H9 (cell line): ENCODE data around the gene CDH23. TPM values are rescaled to one million over a fixed set of nuclear protein-coding genes. Genes with fewer than 3 reads are reported as not detected.

Source experiments
- DNase-seq: peaks from one replicate; pipeline ENCODE4 v3.0.0-alpha.2; 2017
- H2AFZ ChIP-seq: one replicate; pipeline ENCODE4 v1.6.1; 2013; ENCODE audit warnings: mild to moderate bottlenecking, low read length, control low read depth, moderate library complexity
- H2AK5ac ChIP-seq: 2 replicates; pipeline ENCODE4 v1.6.1; 2013; ENCODE audit warnings: low read length, control low read depth, mixed read lengths; ENCODE audit not compliant: insufficient read length
- H2BK120ac ChIP-seq: one replicate; pipeline ENCODE4 v1.6.1; 2013; ENCODE audit warnings: low read depth, mild to moderate bottlenecking, low read length, control low read depth, inconsistent platforms; ENCODE audit not compliant: poor library complexity, severe bottlenecking
- H2BK12ac ChIP-seq: 2 replicates; pipeline ENCODE4 v1.6.1; 2013; ENCODE audit warnings: low read length, control low read depth, mixed read lengths, low read depth; ENCODE audit not compliant: insufficient read length
- H2BK15ac ChIP-seq: 2 replicates; pipeline ENCODE4 v1.6.1; 2013; ENCODE audit warnings: low read depth, low read length, control low read depth
- H2BK20ac ChIP-seq: one replicate; pipeline ENCODE4 v1.6.1; 2013; ENCODE audit warnings: low read depth, mild to moderate bottlenecking, low read length, control low read depth, inconsistent platforms; ENCODE audit not compliant: poor library complexity, severe bottlenecking
- H2BK5ac ChIP-seq: 2 replicates; pipeline ENCODE4 v1.6.1; 2013; ENCODE audit warnings: low read length, control low read depth, mixed read lengths; ENCODE audit not compliant: insufficient read length
- H3K14ac ChIP-seq: 2 replicates; pipeline ENCODE4 v1.6.1; 2013; ENCODE audit warnings: low read length, control low read depth; ENCODE audit not compliant: insufficient read depth
- H3K18ac ChIP-seq: 2 replicates; pipeline ENCODE4 v1.6.1; 2013; ENCODE audit warnings: low read depth, mild to moderate bottlenecking, mixed read lengths, low read length, control low read depth; ENCODE audit not compliant: insufficient read length
- H3K23ac ChIP-seq: 2 replicates; pipeline ENCODE4 v1.6.1; 2013; ENCODE audit warnings: low read length, control low read depth, mixed read lengths, low read depth; ENCODE audit not compliant: insufficient read length
- H3K23me2 ChIP-seq: 2 replicates; pipeline ENCODE4 v1.6.1; 2013; ENCODE audit warnings: low read depth, mild to moderate bottlenecking, mixed read lengths, low read length, control low read depth; ENCODE audit not compliant: insufficient read length, poor library complexity, severe bottlenecking
- H3K27ac ChIP-seq: 2 replicates; pipeline ENCODE4 v1.5.1; 2013; ENCODE audit warnings: low read length, control low read depth, mixed read lengths, low read depth; ENCODE audit not compliant: insufficient read length
- H3K27me3 ChIP-seq: 2 replicates; pipeline ENCODE4 v1.6.1; 2013; ENCODE audit warnings: low read length, control low read depth, inconsistent platforms; ENCODE audit not compliant: insufficient read depth
- H3K4ac ChIP-seq: 2 replicates; pipeline ENCODE4 v1.6.1; 2013; ENCODE audit warnings: low read depth, mild to moderate bottlenecking, control low read depth, inconsistent platforms, low read length, moderate library complexity
- H3K4me1 ChIP-seq: 2 replicates; pipeline ENCODE4 v1.6.1; 2013; ENCODE audit warnings: low read length, control low read depth, inconsistent platforms; ENCODE audit not compliant: insufficient read depth
- H3K4me2 ChIP-seq: 2 replicates; pipeline ENCODE4 v1.6.1; 2013; ENCODE audit warnings: low read length, control low read depth, mixed read lengths; ENCODE audit not compliant: insufficient read length, insufficient read depth
- H3K56ac ChIP-seq: 2 replicates; pipeline ENCODE4 v1.6.1; 2013; ENCODE audit warnings: low read depth, mild to moderate bottlenecking, mixed read lengths, low read length, control low read depth; ENCODE audit not compliant: insufficient read length
- H3K79me1 ChIP-seq: 2 replicates; pipeline ENCODE4 v1.6.1; 2013; ENCODE audit warnings: low read depth, mild to moderate bottlenecking, moderate library complexity, low read length, control low read depth, inconsistent platforms; ENCODE audit not compliant: insufficient read depth, poor library complexity, severe bottlenecking
- H3K79me2 ChIP-seq: 2 replicates; pipeline ENCODE4 v1.6.1; 2013; ENCODE audit warnings: low read length, control low read depth, inconsistent platforms; ENCODE audit not compliant: insufficient read depth
- H3K9ac ChIP-seq: 2 replicates; pipeline ENCODE4 v1.6.1; 2013; ENCODE audit warnings: low read length, control low read depth, mixed read lengths; ENCODE audit not compliant: insufficient read length; ENCODE audit errors: extremely low read depth
- H3K9me3 ChIP-seq: one replicate; pipeline ENCODE4 v1.6.1; 2013; ENCODE audit warnings: low read depth, low read length, inconsistent platforms; ENCODE audit not compliant: control insufficient read depth
- H3T11ph ChIP-seq: one replicate; pipeline ENCODE4 v1.6.1; 2013; ENCODE audit warnings: mild to moderate bottlenecking, low read length, control low read depth, inconsistent platforms
- H4K20me1 ChIP-seq: one replicate; pipeline ENCODE4 v1.6.1; 2013; ENCODE audit not compliant: control insufficient read depth, insufficient read length, insufficient read depth
- H4K5ac ChIP-seq: 2 replicates; pipeline ENCODE4 v1.6.1; 2013; ENCODE audit warnings: low read depth, mild to moderate bottlenecking, mixed read lengths, low read length, control low read depth; ENCODE audit not compliant: insufficient read length
- H4K8ac ChIP-seq: replicated peaks from 2 replicates; pipeline ENCODE4 v1.6.1; 2013; ENCODE audit warnings: low read length, control low read depth, mixed read lengths, low read depth; ENCODE audit not compliant: insufficient read length
- H4K91ac ChIP-seq: 2 replicates; pipeline ENCODE4 v1.6.1; 2013; ENCODE audit warnings: low read depth, mild to moderate bottlenecking, moderate library complexity, mixed read lengths, low read length, control low read depth; ENCODE audit not compliant: insufficient read length
- H3K27ac Mint-ChIP-seq, 3 experiments: 2 replicates in 2 of 3; 3 replicates in 1 of 3; pipeline ENCODE4 v1.8.0; 2020 to 2021; ENCODE audit warnings: mixed read lengths in 3 of 3, mild to moderate bottlenecking in 1 of 3, moderate library complexity in 1 of 3
- H3K27me3 Mint-ChIP-seq: 2 replicates; pipeline ENCODE4 v1.8.0; 2021; ENCODE audit warnings: low read depth, mild to moderate bottlenecking, moderate library complexity, mixed read lengths
- H3K36me3 Mint-ChIP-seq, 3 experiments: 2 replicates in 2 of 3; 3 replicates in 1 of 3; pipeline ENCODE4 v1.8.0; 2020 to 2021; ENCODE audit warnings: low read depth in 3 of 3, mixed read lengths in 3 of 3; ENCODE audit not compliant: insufficient read depth in 1 of 3
- H3K4me1 Mint-ChIP-seq, 2 experiments: 2 replicates each; pipeline ENCODE4 v1.8.0; 2020; ENCODE audit warnings: mixed read lengths in 2 of 2
- H3K4me3 Mint-ChIP-seq, 2 experiments: 2 replicates in 1 of 2; 3 replicates in 1 of 2; pipeline ENCODE4 v1.8.0; 2020 to 2021; ENCODE audit warnings: mild to moderate bottlenecking in 2 of 2, mixed read lengths in 2 of 2, moderate library complexity in 1 of 2
- H3K9me3 Mint-ChIP-seq, 2 experiments: 2 replicates in 1 of 2; 3 replicates in 1 of 2; pipeline ENCODE4 v1.8.0; 2020; ENCODE audit warnings: mild to moderate bottlenecking in 2 of 2, mixed read lengths in 2 of 2, moderate library complexity in 1 of 2
- CTCF ChIP-seq: fragments of 200-600 bp; sonication (generic); conservative IDR thresholded peaks from 3 replicates; pipeline ENCODE4 v1.8.0; 2021; ENCODE audit warnings: antibody characterized with exemption, mild to moderate bottlenecking
- WGBS: extraction: QIAGEN DNeasy Blood & Tissue Kit; methylation state at CpG from one replicate; pipeline ENCODE4 v1.1.7; 2013; ENCODE audit warnings: missing lambda C conversion rate, low lambda C conversion rate, mixed read lengths; ENCODE audit not compliant: insufficient read length; ENCODE audit errors: extremely low coverage; 5-methylcytosine and 5-hydroxymethylcytosine counted together
- total RNA-seq: library from RNA; stranded (reverse); gene quantifications from 2 replicates; pipeline ENCODE4 v1.2.1, GENCODE V29; 2021

Gene CDH23
- total RNA-seq, 1 experiment from 2014 or later: 2.1 TPM

DNA sequence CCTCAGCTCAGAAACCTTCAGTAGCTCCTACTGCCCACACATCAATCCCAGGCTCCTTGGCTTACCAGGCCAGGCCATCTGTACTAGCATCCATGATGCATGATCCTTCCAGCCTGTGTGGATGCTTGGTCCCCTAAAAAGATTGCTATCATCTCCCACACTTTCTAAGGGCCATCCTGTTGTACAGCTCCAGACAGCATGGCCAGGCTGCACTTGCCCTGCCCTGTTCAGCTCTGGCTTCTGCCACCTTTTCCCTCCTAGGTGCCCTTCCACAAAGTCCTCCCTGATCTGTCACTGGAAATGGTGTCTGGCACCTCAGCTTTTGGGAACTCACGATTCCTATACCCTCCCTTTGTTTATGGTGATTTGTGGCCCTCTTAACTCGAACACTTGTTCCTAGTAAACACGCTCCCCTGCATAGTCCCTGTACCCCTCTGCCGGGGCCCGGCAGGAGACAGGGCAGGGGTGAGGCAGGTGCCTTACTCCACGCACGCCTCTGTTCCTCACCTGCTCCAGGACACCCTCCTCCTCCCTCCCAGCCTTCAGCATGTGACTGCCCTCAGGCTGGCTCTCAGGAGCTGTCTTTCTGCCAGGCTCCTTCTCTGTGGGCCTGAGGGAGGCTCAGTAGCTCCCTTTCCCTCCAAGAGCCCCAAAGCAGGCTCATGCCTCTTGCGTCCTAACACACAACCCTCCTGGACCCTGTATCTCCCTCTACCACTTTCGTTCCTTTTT, 71.8 kb downstream of the CDH23 start:
- H2AK5ac ChIP-seq: no peak overlapping the region
- H3K56ac ChIP-seq: no peak overlapping the region
- no peaks in the 10 kb centered on the region for H3K79me2 ChIP-seq
- no peak overlapping the region for H4K91ac ChIP-seq
- H2AFZ ChIP-seq: no peak overlapping the region
- no peak overlapping the region for H3K4me2 ChIP-seq
- Mint-ChIP-seq H3K27ac (no peak overlapping the region; a peak in 1 of 7 replicates), H3K9me3 (no peaks in the 10 kb centered on the region; a peak in 1 of 5 replicates), H3K4me3 (no peak overlapping the region), H3K36me3 (no peaks in the 10 kb centered on the region), H3K4me1 (peaks cover 0 to 11% of the 10 kb centered on the region in 2 experiments; a peak in 2 of 4 replicates), H3K27me3 (peaks cover 4% of the 10 kb centered on the region)
- no peaks in the 10 kb centered on the region for H3K9me3 ChIP-seq
- H3K4ac ChIP-seq: no peak overlapping the region
- H4K5ac ChIP-seq: no peak overlapping the region
- H2BK120ac ChIP-seq: no peak overlapping the region
- H4K20me1 ChIP-seq: no peaks in the 10 kb centered on the region
- no peak overlapping the region for H2BK12ac ChIP-seq
- no peak overlapping the region for H3K23ac ChIP-seq
- no peak overlapping the region for H3T11ph ChIP-seq
- TF ChIP-seq CTCF: no peak
- H3K79me1 ChIP-seq: no peaks in the 10 kb centered on the region
- no CpG with 5 or more reads among the region's 9 CpGs for WGBS
- H3K27ac ChIP-seq: no peak overlapping the region
- DNase-seq: no peak
- H3K9ac ChIP-seq: no peak overlapping the region
- no peaks in the 10 kb centered on the region for H3K23me2 ChIP-seq
- H2BK15ac ChIP-seq: no peak overlapping the region; the same call in 1 of the 2 replicates
- no peak overlapping the region for H2BK5ac ChIP-seq
- no peaks in the 10 kb centered on the region for H3K4me1 ChIP-seq
- no peak overlapping the region for H3K18ac ChIP-seq
- H3K14ac ChIP-seq: no peak overlapping the region
- no peak overlapping the region for H2BK20ac ChIP-seq
- H4K8ac ChIP-seq: no peak overlapping the region
- no peaks in the 10 kb centered on the region for H3K27me3 ChIP-seq
